GM20000 (cell line): ENCODE results near the gene LRP2.

Experiments used
- DNase-seq: peaks from one replicate; pipeline ENCODE4 v3.0.0; 2012; ENCODE audit warnings: low spot score
- CTCF ChIP-seq: IDR thresholded peaks from 2 replicates; pipeline ENCODE4 v1.5.1; 2012; ENCODE audit warnings: mild to moderate bottlenecking, control low read depth; ENCODE audit errors: extremely low read depth, missing control alignments

The LRP2 gene

GRCh38 chr2:169116993-169117392 is 245.3 kb downstream of the LRP2 start:
- TF ChIP-seq CTCF = no peak
- DNase-seq = no peak

GRCh38 chr2:169116327-169116726 is 246.0 kb downstream of the LRP2 start:
- DNase-seq = no peak
- no peak for TF ChIP-seq CTCF

- DNase-seq = no peak
- no peak for TF ChIP-seq CTCF
These were observed 248.3 kb downstream of the LRP2 start for GRCh38 chr2:169114056-169114455.

- no peak for DNase-seq
- no peak for TF ChIP-seq CTCF
These were observed 249.5 kb downstream of the LRP2 start for GRCh38 chr2:169112841-169113240.

GRCh38 chr2:169110916-169111315 is 251.4 kb downstream of the LRP2 start:
- no peak for DNase-seq
- no peak for TF ChIP-seq CTCF

GRCh38 chr2:169110419-169110818 is 251.9 kb downstream of the LRP2 start:
- DNase-seq = no peak
- TF ChIP-seq CTCF = no peak

GRCh38 chr2:169109502-169110409 is 252.6 kb downstream of the LRP2 start:
- peak; percentile 65 for DNase-seq
- TF ChIP-seq CTCF = peak; percentile 61
